ENCODE results near the gene RPH3AL.

The RPH3AL gene

GRCh38 chr17:323721-324571 lies 28.7 kb downstream of the RPH3AL start:
- TF ChIP-seq CTCF (conservative IDR thresholded peaks at IDR 0.05) = no peak
- H3K27ac ChIP-seq = no peak overlapping the region

- no peak overlapping the region for H3K27ac ChIP-seq
- no peak for TF ChIP-seq CTCF (conservative IDR thresholded peaks at IDR 0.05)
Measured at GRCh38 chr17:323181-323580, 29.4 kb downstream of the RPH3AL start.

DNA sequence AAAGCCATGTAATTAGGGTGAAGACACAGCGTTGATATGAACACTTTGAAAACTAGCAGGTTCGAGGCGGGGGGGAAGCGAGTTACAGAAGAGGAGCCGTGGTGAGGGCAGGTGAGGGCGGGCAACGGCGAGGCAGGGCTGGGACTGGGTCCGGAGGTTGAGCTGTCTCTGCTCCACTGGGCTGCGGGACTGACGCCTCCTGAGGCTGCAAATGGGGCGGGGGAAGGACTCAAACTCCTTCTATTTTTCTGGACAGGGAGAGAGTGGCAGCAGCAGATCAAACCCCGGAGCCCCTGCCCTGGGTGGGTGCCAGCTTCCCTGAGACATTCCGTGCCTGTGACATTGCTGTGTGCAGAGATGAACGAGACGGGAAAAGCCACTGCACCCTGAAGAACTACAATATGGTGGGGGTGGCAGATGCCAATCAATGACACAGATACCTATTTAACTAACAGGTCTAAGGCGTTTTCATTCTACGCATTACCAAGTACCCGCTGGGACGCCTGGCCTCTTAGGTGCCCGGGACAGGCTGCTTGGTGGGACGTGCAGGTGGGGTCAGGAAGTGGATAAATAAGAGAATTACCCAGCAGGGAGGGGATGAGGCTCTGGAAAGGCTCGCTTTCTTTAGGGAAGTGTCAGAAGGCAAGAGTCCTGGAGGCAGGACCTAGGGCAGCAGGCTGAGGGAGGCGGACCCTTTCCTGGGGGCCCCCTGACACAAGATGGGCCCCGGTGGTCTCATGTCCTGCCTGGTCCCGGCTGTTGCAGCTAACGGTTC lies 30.4 kb downstream of the RPH3AL start:
- TF ChIP-seq CTCF (conservative IDR thresholded peaks at IDR 0.05) = no peak
- no peak overlapping the region for H3K27ac ChIP-seq

GRCh38 chr17:321386-321941 lies 31.1 kb downstream of the RPH3AL start:
- no peak for TF ChIP-seq CTCF (conservative IDR thresholded peaks at IDR 0.05)
- H3K27ac ChIP-seq = no peak overlapping the region

DNA sequence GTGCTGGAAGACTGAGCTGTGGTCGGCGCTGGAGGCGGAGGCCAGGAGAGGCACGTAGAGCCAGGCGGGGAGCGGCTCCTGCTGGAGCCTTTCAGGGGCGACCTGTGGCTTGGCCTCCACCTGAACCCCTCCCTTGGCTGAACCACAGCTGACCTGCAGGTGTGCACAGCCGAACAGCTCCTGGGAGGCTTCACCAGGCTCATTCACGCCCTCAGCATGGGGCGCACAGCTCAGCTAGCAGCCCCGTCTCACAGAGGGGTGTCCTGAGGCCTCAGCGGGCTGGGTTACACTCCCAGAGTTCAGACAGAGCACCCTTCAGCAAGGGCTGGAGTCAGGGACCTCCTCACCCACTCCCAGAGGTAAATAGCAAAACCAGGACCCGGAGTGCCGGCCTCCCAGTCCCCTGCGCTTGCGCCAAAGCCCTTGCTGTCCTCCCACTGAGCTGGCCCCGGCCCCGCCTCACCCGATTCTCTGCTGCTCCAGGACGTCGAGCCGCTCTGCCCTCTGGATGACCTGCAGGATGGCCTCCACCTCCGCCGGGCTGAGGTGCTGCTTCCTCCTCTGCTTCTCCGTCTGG lies 31.7 kb downstream of the RPH3AL start:
- TF ChIP-seq CTCF (conservative IDR thresholded peaks at IDR 0.05) = no peak
- no peak overlapping the region for H3K27ac ChIP-seq

DNA sequence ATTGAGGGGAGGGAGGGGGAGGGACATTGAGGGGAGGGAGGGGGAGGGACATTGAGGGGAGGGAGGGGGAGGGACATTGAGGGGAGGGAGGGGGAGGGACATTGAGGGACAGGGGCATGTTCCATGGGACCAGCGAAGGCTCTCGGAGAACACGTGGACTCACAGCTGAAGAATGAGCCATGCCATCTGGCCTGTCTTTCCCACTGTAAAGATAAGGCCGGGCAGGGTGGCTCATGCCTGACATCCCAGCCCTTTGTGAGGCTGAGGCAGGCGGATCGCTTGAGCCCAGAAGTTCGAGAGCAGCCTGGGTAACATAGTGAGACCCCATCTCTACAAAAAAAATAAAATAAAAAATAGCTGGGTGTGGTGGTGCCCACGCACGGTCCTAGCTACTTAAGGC lies 32.5 kb downstream of the RPH3AL start:
- no peak overlapping the region for H3K27ac ChIP-seq

More for the DNA sequence above, 32.5 kb downstream of the RPH3AL start:
- no peak for TF ChIP-seq CTCF (conservative IDR thresholded peaks at IDR 0.05)

All from VCaP (cell line).